ENCODE measurements around the gene FAM181A.
A peak's percentile ranks its signal among the peaks of the same experiment; 100 is the strongest.

The FAM181A gene

DNA sequence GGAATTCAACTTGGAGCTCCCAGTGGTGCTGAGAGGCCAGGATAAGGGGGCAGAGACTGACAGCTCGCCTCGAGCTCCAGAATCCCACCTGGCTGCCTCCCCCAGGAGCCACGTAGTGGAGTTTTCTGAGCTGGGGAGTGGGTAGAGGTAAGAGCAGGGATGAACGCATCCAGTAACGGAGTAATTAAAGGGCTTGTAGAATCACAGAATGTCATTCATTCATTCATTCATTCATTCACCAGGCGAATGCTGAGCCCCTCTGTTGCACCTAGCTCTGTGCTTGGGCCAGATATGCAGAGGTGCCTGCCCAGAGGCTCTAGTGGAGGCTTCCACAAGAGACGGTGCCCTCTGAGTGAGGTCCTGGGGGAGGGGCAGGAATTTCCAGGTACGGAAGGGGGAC is 8.1 kb downstream of the FAM181A start:
- no peaks in the 10 kb centered on the region for H3K4me1 ChIP-seq (ENCODE audit: control insufficient read depth, low read depth, low read length)
- H3K9me3 ChIP-seq (ENCODE audit: control insufficient read depth, low read depth, low read length) = no peaks in the 10 kb centered on the region
- no peak overlapping the region for H3K9ac ChIP-seq (ENCODE audit: low read length)
- H3K4me3 ChIP-seq (ENCODE audit: low read length) = no peak overlapping the region
- no peak overlapping the region for H3K27ac ChIP-seq (ENCODE audit: low read length)
- peaks cover 16% of the 10 kb centered on the region for H3K27me3 ChIP-seq (ENCODE audit: control insufficient read depth, insufficient read depth, low read length)
- H3K36me3 ChIP-seq (ENCODE audit: control insufficient read depth, low read depth, low read length) = no peaks in the 10 kb centered on the region

DNA sequence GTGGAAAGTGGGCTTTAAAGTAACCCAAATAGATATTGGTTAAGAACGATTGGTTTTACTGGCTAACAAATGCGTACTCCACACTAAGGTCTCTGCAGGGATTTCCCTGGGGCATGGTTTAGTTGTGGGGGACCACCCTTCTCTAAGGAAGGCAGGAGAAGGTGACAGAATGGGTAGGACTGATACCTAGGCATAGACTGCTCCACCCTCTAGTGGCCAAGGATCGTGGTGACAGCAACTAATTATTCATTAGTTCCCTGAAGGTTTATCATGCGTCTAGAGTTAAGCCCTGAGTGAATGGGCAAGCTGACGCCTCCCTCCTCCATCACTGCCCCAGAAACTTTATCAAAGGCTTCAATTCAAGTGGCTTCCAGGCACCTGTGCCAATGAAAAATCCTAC is 9.1 kb downstream of the FAM181A start:
- H3K27ac ChIP-seq (ENCODE audit: low read length) = no peak overlapping the region
- no peak overlapping the region for H3K4me3 ChIP-seq (ENCODE audit: low read length)
- H3K27me3 ChIP-seq (ENCODE audit: control insufficient read depth, insufficient read depth, low read length) = peaks cover 16% of the 10 kb centered on the region
- no peak overlapping the region for H3K9ac ChIP-seq (ENCODE audit: low read length)
- H3K9me3 ChIP-seq (ENCODE audit: control insufficient read depth, low read depth, low read length) = no peaks in the 10 kb centered on the region
- H3K4me1 ChIP-seq (ENCODE audit: control insufficient read depth, low read depth, low read length) = no peaks in the 10 kb centered on the region
- H3K36me3 ChIP-seq (ENCODE audit: control insufficient read depth, low read depth, low read length) = no peaks in the 10 kb centered on the region

DNA sequence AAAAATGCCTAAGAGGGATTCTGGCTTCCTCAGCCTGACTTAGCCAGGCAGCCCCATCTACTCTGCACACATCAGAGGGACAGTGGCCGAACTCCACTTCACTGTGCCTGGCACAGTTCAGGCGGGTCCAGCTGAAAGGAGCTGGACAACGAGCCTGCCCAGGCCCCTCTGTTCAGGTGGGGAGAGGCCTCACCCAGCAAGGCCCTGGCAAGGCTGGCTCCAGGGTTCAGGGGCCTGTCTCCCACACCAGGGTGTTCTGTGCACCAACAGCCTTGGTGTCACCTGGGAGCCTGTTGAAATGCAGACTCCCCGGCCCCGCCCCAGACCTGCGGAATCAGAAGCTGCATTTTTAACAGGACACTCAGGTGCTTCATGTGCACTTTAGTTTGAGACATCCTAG is 9.8 kb downstream of the FAM181A start:
- Histone ChIP-seq H3K9ac (ENCODE audit: low read length) (no peak overlapping the region), H3K4me1 (ENCODE audit: control insufficient read depth, low read depth, low read length) (peaks cover 5% of the 10 kb centered on the region), H3K36me3 (ENCODE audit: control insufficient read depth, low read depth, low read length) (no peaks in the 10 kb centered on the region), H3K4me3 (ENCODE audit: low read length) (no peak overlapping the region), H3K27ac (ENCODE audit: low read length) (no peak overlapping the region), H3K27me3 (ENCODE audit: control insufficient read depth, insufficient read depth, low read length) (peaks cover 16% of the 10 kb centered on the region), H3K9me3 (ENCODE audit: control insufficient read depth, low read depth, low read length) (no peaks in the 10 kb centered on the region)

DNA sequence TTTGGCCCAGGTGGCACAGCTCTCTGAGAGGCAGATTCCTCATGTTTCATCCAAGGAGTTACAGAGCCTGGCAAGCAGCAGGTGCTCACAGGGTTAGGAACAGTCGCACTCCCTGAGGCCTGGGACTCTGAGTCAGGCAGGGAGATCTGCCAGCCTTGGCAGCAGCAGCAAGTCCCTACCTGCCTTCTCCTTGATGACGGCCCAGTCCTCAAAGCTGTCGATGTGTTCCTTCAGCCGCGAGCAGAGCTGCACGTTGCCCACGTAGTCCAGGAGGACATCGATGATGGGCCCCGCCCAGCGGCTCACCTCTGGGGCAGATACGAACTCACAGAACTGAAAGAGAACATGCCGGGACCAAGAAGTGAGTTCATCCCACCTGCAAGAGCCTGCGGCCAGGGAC is 10.4 kb downstream of the FAM181A start:
- H3K9me3 ChIP-seq (ENCODE audit: control insufficient read depth, low read depth, low read length) = no peaks in the 10 kb centered on the region
- H3K4me1 ChIP-seq (ENCODE audit: control insufficient read depth, low read depth, low read length) = peaks cover 10% of the 10 kb centered on the region
- no peaks in the 10 kb centered on the region for H3K36me3 ChIP-seq (ENCODE audit: control insufficient read depth, low read depth, low read length)
- peaks cover 16% of the 10 kb centered on the region for H3K27me3 ChIP-seq (ENCODE audit: control insufficient read depth, insufficient read depth, low read length)
- H3K4me3 ChIP-seq (ENCODE audit: low read length) = no peak overlapping the region
- H3K27ac ChIP-seq (ENCODE audit: low read length) = no peak overlapping the region
- H3K9ac ChIP-seq (ENCODE audit: low read length) = no peak overlapping the region

DNA sequence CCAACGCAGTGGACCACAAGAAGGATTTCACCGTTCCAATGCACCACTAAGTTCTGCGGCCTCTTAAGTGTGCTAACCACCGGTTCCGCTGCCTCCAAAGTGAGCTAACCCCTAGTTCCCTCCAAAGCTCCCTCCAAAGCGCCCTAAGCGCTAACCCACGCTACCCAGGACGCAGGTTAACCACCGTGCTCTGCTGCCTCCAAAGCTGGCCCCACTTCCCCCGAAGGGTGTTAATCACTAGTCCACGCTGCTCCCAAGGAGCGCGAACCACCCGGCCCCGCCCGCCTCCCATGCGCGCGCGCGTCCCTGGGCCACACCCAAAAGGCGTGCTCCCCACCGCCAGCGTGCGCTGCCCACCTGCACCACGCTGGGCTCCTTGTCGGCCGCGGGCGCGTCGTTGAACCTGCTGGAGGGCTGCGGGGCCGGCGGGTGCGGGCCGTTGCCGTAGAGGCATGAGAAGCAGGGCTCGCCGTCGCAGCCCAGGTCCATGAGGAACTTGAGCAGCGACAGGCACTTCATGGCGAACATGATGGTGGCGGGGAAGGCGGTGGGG is 11.7 kb downstream of the FAM181A start:
- H3K9me3 ChIP-seq (ENCODE audit: control insufficient read depth, low read depth, low read length) = no peaks in the 10 kb centered on the region
- no peaks in the 10 kb centered on the region for H3K36me3 ChIP-seq (ENCODE audit: control insufficient read depth, low read depth, low read length)
- no peak overlapping the region for H3K9ac ChIP-seq (ENCODE audit: low read length)
- H3K27me3 ChIP-seq (ENCODE audit: control insufficient read depth, insufficient read depth, low read length) = peaks cover 16% of the 10 kb centered on the region
- peaks cover 10% of the 10 kb centered on the region for H3K4me1 ChIP-seq (ENCODE audit: control insufficient read depth, low read depth, low read length)
- H3K27ac ChIP-seq (ENCODE audit: low read length) = no peak overlapping the region
- H3K4me3 ChIP-seq (ENCODE audit: low read length) = peak overlapping the region; percentile 36

DNA sequence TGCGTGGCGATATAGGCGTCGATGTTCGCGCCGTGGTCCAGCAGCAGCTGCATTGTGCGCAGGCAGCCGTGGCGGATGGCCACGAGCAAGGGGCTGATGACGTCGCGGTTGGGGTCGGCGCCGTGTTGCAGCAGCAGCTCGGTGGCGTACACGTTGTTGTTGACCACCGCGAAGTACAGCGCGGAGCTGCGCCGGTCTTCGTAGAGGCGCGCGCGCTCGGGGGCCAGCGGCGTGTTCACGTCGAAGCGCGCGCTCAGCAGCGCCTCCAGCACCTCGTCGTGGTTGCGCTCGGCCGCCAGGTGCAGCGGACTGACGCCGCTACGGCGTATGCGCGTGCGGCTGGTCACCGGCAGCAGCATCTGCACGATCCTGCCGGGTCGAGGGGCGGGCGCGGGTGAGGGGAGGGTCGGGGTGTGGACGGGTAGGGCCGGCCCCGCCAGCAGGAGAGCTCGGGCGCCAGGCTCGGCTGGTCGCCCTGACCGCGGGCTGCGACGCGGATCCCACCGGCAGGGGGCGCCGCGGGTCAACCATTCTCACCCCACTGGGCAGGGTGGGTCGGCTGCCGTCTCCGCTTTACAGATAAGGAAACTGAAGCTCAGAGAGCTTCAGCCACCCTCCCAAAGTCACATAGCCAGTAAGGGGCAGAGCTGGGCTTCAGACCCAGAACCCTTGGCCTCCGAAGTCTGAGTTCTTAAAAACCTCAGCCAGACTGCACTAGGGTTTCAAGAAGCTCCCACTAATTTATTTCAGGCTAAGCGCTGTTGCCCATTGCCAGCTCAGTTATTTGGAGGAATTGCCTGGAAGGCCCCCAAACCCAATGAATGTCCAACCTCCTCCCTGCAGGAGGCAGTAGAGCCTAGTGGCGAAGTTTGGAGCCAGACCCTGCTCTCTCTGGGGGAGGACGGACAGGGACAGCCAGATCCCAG is 12.4 kb downstream of the FAM181A start:
- Histone ChIP-seq H3K9ac (ENCODE audit: low read length) (no peak overlapping the region), H3K27me3 (ENCODE audit: control insufficient read depth, insufficient read depth, low read length) (peaks cover 16% of the 10 kb centered on the region), H3K9me3 (ENCODE audit: control insufficient read depth, low read depth, low read length) (no peaks in the 10 kb centered on the region), H3K36me3 (ENCODE audit: control insufficient read depth, low read depth, low read length) (no peaks in the 10 kb centered on the region), H3K4me1 (ENCODE audit: control insufficient read depth, low read depth, low read length) (peaks cover 10% of the 10 kb centered on the region), H3K4me3 (ENCODE audit: low read length) (peak overlapping the region; percentile 36), H3K27ac (ENCODE audit: low read length) (no peak overlapping the region)

DNA sequence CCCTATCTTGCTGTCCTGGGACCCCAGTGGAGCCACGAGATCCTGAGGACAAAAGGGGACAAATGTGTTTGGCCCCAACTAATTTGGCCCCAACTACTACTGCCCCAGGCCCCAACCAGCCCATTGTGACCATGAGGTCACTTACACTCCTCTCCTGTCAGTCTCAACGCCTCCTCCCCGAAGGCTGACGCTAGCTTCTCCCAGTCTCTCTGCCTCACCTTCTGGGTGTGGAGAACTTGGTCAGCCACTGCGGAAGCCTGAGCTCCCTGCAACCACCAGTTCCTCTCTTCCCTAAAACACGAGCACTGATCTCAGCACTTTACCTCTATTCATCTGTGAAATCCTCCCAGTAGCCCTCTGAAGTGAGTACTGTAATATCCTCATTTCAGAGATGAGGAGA is 13.3 kb downstream of the FAM181A start:
- peaks cover 16% of the 10 kb centered on the region for H3K27me3 ChIP-seq (ENCODE audit: control insufficient read depth, insufficient read depth, low read length)
- no peaks in the 10 kb centered on the region for H3K9me3 ChIP-seq (ENCODE audit: control insufficient read depth, low read depth, low read length)
- no peak overlapping the region for H3K4me3 ChIP-seq (ENCODE audit: low read length)
- H3K36me3 ChIP-seq (ENCODE audit: control insufficient read depth, low read depth, low read length) = no peaks in the 10 kb centered on the region
- peaks cover 10% of the 10 kb centered on the region for H3K4me1 ChIP-seq (ENCODE audit: control insufficient read depth, low read depth, low read length)
- no peak overlapping the region for H3K9ac ChIP-seq (ENCODE audit: low read length)
- H3K27ac ChIP-seq (ENCODE audit: low read length) = no peak overlapping the region

DNA sequence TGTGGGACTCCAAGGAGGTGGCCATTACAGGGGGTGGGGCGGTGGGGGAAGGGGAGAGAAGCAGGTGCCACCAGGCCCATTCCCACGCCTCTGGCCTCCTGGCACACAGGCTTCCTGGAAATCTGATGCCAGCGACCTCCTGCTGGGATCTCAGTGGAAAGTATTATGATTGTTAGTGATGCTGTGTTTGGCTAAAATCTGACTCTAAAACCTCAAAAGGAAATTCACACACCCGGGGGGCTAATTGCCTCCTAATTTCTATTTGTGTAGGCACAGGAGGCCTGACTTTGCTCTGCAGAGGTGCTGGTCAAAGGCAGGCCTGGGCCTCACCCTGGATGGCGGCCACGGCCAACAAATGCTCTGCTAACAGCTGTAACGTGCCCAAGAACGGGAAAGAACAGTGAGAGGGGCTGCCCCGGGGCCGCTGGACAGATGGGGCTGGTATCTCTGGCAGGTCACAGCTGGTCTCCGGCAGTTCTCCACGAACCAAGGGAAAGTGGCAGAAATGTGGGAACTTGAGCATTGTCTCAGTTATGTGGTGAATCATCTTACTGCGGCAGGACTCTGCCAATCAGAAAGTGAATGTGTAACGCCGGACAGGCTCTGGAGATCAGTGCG is 14.3 kb downstream of the FAM181A start:
- Histone ChIP-seq H3K9ac (ENCODE audit: low read length) (no peak overlapping the region), H3K27me3 (ENCODE audit: control insufficient read depth, insufficient read depth, low read length) (peaks cover 16% of the 10 kb centered on the region), H3K4me3 (ENCODE audit: low read length) (no peak overlapping the region), H3K9me3 (ENCODE audit: control insufficient read depth, low read depth, low read length) (no peaks in the 10 kb centered on the region), H3K36me3 (ENCODE audit: control insufficient read depth, low read depth, low read length) (no peaks in the 10 kb centered on the region), H3K27ac (ENCODE audit: low read length) (no peak overlapping the region), H3K4me1 (ENCODE audit: control insufficient read depth, low read depth, low read length) (peaks cover 10% of the 10 kb centered on the region)

DNA sequence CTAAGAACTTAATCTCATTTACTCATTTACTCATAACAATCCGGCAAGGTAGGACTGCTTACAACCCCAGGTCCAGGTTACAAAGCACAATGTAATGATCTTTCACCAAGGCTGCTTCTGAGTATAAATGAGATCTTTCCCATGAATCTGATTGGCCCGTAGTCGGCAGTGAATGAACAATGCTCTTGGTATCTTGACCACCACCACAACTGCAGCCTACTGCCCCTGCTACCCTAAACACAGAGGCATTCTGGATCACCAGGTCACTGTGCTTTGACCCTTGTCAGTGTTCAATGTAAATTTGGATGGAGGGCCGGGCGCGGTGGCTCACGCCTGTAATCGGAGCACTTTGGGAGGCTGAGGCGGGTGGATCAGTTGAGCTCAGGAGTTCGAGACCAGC is 15.9 kb downstream of the FAM181A start:
- H3K4me3 ChIP-seq (ENCODE audit: low read length) = no peak overlapping the region
- no peaks in the 10 kb centered on the region for H3K36me3 ChIP-seq (ENCODE audit: control insufficient read depth, low read depth, low read length)
- peaks cover 16% of the 10 kb centered on the region for H3K27me3 ChIP-seq (ENCODE audit: control insufficient read depth, insufficient read depth, low read length)
- no peaks in the 10 kb centered on the region for H3K9me3 ChIP-seq (ENCODE audit: control insufficient read depth, low read depth, low read length)
- H3K4me1 ChIP-seq (ENCODE audit: control insufficient read depth, low read depth, low read length) = peaks cover 10% of the 10 kb centered on the region
- no peak overlapping the region for H3K9ac ChIP-seq (ENCODE audit: low read length)
- no peak overlapping the region for H3K27ac ChIP-seq (ENCODE audit: low read length)

DNA sequence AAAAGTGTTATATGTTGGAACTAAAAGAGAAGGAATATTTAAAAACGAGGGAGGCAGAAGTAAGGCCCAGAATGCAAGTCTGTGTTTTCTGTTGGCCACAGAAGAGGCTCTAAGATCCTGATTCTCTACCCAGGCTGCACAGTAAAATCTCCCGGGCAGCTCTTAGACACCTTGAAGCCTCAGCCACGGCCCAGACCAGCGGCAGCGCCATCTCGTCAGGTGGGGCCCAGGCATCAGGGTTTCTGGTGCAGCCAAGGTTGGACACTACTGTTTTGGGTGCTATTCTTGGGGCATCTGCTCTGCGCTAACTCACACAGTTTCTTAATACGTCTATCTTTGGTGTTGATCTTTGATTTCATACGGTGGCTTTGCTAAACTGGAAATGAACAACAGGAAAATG is 16.8 kb downstream of the FAM181A start:
- Histone ChIP-seq H3K9me3 (ENCODE audit: control insufficient read depth, low read depth, low read length) (no peaks in the 10 kb centered on the region), H3K27me3 (ENCODE audit: control insufficient read depth, insufficient read depth, low read length) (peaks cover 8% of the 10 kb centered on the region), H3K9ac (ENCODE audit: low read length) (no peak overlapping the region), H3K27ac (ENCODE audit: low read length) (no peak overlapping the region), H3K4me1 (ENCODE audit: control insufficient read depth, low read depth, low read length) (peaks cover 10% of the 10 kb centered on the region), H3K36me3 (ENCODE audit: control insufficient read depth, low read depth, low read length) (no peaks in the 10 kb centered on the region), H3K4me3 (ENCODE audit: low read length) (no peak overlapping the region)

DNA sequence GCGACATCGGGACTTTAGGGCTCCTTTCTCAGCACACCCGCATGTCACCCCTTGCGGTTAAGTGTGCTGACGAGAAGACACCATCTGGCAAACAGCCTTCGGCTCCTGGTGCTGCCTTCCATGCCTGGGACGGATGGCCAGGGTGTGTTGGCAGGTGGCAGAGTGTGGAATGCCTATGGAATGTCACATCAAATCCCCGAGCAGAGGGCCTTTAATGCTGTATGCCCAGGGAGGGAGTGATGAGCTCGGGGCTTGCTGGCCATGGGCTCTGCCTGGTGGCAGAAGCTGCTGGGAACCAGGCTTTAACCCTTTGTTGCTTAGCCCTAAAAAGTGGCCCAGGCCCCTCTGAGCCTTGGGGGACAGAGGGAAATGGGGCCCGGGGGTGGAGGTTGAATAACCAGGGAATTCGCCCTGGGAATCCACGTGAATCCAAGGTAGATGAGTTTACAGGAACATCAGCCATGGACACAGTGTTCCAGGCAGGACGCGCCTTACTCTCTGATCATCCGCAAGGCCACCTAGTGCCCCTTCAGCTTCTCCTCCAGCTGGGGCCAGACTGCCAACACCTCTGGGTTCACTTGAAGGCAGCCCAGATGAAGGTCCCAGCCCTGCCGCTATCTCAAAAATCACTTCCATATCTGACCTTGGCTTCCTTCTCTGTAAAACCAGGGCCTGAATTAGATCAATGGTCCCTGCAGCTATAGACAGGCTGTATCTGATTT is 17.4 kb downstream of the FAM181A start:
- peaks cover 10% of the 10 kb centered on the region for H3K4me1 ChIP-seq (ENCODE audit: control insufficient read depth, low read depth, low read length)
- no peaks in the 10 kb centered on the region for H3K9me3 ChIP-seq (ENCODE audit: control insufficient read depth, low read depth, low read length)
- H3K36me3 ChIP-seq (ENCODE audit: control insufficient read depth, low read depth, low read length) = no peaks in the 10 kb centered on the region

More for the DNA sequence above, 17.4 kb downstream of the FAM181A start:
- peaks cover 4% of the 10 kb centered on the region for H3K27me3 ChIP-seq (ENCODE audit: control insufficient read depth, insufficient read depth, low read length)
- H3K27ac ChIP-seq (ENCODE audit: low read length) = no peak overlapping the region
- H3K4me3 ChIP-seq (ENCODE audit: low read length) = no peak overlapping the region
- H3K9ac ChIP-seq (ENCODE audit: low read length) = no peak overlapping the region
